ENCODE data around the gene TM6SF1.
"Not testable (repeated sequence)": the region's sequence is repeated elsewhere in the genome, so short reads cannot be mapped to it uniquely, and the experiment has no call there.

The TM6SF1 gene

GRCh38 chr15:83088876-83089275 is 18.6 kb upstream of the TM6SF1 start:
- no peak for DNase-seq (ENCODE audit: low read depth in 2 of 2)

DNA sequence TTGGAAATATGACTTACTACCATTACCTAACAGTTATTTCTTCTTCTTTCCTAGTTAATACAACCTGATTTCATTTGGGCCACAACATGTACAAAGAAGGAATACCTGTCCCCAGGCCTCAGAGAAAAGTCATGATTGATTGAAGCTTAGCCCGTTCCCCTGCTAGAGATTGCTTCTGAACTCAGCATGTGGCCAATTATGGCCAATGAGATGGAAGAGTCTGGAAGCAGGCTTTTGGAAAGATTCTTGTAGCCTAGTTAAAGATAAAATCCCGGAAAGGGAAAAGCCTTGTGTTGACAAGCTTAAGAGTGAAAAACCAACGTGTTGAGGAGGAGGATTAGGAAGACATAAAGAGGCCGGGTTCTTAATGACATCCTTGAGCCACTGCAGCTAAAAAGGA is 17.0 kb upstream of the TM6SF1 start:
- DNase-seq (ENCODE audit: low read depth in 2 of 2): no peak

DNA sequence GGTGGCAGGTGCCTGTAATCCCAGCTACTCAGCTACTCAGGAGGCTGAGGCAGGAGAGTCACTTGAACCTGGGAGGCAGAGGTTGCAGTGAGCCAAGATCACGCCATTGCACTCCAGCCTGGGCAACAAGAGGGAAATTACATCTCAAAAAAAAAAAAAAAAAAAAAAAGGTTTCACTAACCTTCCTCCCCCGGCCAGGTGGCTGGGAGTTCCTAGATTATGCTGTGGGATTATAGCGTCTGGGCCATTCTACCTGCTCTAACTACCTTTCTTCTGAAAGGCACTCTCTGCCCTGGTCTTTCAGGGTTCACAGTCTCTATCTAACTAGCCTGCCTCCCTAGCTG is 15.5 kb upstream of the TM6SF1 start:
- not testable (repeated sequence) for DNase-seq (ENCODE audit: low read depth in 2 of 2)

DNA sequence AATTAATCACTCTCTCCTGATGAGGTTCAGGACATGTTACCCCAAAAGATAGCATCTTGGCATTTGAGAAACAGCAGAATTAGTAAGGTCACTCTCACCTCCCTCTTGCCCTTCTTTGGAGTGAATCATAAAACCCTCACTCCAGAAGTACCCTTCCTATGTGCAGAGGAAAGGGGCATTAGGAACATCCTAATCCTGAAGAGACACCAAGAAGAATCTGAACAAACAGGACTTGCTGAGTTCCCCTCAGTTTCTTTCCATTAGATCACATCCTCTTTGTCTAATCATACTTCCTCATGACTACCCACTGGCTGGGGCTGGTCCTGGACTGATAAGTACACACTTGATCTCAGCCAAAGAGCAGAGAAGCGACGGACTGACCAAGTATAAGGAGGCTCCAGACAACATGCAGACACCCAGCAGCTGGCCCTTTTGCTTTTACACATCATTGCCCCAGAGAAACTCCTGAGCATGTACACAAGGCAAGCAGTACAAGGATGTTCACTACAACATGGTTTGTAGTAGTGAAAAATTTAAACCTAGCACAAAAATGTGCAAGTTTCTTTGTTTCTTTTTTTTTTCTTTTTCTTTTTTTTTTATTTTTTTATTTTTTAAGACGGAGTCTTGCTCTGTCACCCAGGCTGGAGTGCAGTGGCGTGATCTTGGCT is 15.0 kb upstream of the TM6SF1 start:
- no peak for DNase-seq (ENCODE audit: low read depth in 2 of 2)

DNA sequence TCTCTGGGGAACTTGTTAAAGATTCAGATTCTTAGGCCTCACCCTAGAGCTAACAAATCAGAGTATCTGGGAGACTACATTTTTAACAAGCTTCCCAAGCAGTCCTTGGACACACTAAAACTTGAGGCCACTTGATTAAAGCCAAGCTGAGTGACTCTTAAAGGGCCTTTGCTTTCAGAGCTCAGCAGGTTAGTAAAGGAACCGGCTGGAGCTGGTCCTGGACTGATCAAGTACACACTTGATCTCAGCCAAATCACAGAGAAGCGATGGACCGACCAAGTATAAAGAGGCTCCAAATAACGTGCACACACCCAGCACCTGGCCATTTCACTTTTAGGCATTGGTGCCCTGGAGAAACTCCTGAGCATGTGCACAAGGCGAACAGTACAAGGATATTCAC is 12.9 kb upstream of the TM6SF1 start:
- DNase-seq (ENCODE audit: low read depth in 2 of 2): no peak

DNA sequence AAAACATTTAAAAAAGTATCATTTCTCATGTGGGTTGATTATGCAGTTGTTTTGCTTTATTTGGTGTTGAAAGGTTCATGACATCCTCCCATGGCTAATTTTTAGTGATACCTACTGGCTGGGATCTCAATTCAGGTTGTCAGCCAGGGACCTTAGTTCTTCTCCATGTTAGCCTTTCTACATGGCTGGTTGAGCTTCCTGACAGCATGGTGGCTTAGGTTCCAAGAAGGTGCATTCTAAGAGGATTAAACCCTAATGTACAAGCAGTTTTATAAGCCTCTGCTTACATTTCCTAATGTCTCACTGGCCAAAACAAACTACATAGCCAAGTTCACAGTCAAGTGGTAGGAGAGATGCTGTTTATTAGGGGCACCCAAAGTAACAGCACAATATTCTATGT is 9.4 kb upstream of the TM6SF1 start:
- no peak for DNase-seq (ENCODE audit: low read depth in 2 of 2)

GRCh38 chr15:83099290-83099689 is 8.2 kb upstream of the TM6SF1 start:
- DNase-seq (ENCODE audit: low read depth in 2 of 2): no peak

GRCh38 chr15:83100097-83100646 is 7.3 kb upstream of the TM6SF1 start:
- no peak for DNase-seq (ENCODE audit: low read depth in 2 of 2)

- no peak for DNase-seq (ENCODE audit: low read depth in 2 of 2)
These were observed 5.1 kb upstream of the TM6SF1 start for GRCh38 chr15:83102346-83102745.

- no peak for DNase-seq (ENCODE audit: low read depth in 2 of 2)
These were observed 3.3 kb upstream of the TM6SF1 start for GRCh38 chr15:83104141-83104540.

DNA sequence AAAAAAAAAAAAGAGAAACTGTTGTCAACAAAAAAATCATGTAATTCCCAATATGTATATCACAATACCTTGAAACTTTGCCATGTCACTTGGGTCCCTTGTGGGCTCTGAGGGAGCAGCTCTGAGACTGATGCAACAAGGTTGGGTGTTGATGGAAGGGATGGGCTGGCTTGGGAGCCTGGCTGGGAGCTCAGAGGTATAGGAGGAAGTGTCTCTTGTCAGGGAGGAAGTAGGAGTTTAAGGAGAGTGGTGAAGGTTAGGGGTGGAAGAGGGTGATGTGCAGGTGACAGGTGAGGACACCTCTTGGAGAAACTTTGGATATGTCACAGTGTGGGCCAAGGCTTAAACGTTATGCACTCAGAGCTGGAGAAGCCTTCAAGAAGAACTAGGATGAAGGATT is 2.0 kb upstream of the TM6SF1 start:
- no peak for DNase-seq (ENCODE audit: low read depth in 2 of 2)

DNA sequence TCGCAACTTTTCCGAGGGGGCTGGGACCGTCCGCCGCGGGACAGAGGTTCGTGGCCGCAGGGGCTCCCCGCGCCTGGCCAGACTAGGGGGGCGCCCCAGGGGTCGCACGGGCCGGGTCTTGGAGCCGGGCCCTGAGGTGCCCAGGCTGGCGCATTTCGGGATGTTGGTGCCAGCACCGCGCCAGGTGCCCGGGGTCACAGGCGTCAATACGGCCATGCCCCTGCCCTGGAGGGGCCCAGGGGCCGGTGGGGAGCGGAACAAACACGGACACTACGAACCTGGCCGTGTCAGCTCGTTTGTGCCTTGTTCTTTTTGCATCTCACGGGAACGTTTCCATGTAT is 366 bp downstream of the TM6SF1 start:
- DNase-seq (ENCODE audit: low read depth in 2 of 2): no peak

GRCh38 chr15:83108266-83109219 is 1.1 kb downstream of the TM6SF1 start:
- DNase-seq (ENCODE audit: low read depth in 2 of 2): no peak

DNA sequence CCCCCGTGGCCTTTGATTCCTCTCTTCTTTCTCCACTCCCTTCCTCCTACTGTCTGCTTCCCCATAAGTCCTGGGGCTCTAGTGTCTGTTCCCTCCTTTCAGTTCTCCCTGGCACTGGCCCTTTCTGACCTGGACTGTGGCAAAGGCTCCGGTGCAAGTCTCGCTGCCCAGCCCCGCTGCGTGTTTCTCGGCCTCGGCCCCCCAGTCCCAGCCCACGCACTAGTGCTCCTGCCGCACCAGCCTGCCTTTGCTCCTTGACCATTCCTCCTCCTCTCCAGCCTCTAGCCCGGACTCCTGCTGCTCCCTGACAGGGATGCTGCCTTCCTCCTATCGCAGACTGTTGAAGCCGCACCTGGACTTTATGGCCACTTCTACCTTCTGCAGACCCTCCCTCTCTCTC is 2.1 kb downstream of the TM6SF1 start:
- DNase-seq (ENCODE audit: low read depth in 2 of 2): no peak

- DNase-seq (ENCODE audit: low read depth in 2 of 2): no peak
These were observed 2.9 kb downstream of the TM6SF1 start for GRCh38 chr15:83110381-83110780.

GRCh38 chr15:83111149-83111548 is 3.7 kb downstream of the TM6SF1 start:
- DNase-seq (ENCODE audit: low read depth in 2 of 2): no peak

DNA sequence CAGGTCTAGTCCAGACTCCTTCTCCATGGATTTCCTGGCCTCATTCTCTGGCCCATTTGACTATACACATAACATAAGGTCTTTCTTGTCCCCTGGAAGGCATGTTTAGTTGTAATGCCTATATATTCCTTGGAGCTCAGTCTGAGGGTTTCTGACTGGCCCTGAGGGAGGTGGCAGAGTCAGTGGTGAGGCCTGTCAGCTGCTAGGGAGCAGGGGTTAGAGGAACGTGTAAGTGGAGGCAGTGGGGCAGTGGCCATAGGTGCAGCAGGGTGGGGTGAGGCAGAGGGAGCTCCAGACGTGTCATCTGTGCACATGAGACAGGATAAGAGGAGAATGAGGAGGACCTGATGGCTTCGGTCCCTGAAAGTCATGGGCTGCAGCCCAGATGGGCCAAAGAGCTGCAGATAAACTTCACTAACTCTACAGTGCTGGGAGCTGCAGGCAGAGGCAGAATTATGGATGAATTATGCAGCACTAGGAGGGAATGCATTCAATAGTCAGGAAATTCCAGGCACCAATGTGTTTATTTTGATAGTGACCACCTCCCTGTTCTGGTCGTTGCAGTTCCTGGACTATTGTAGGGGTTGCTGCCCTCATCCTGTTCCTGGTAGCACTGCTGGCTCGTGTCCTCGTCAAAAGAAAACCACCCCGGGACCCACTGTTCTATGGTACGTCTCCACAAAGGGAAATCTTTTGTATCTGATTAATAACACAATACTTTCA is 4.9 kb downstream of the TM6SF1 start:
- no peak for DNase-seq (ENCODE audit: low read depth in 2 of 2)

DNA sequence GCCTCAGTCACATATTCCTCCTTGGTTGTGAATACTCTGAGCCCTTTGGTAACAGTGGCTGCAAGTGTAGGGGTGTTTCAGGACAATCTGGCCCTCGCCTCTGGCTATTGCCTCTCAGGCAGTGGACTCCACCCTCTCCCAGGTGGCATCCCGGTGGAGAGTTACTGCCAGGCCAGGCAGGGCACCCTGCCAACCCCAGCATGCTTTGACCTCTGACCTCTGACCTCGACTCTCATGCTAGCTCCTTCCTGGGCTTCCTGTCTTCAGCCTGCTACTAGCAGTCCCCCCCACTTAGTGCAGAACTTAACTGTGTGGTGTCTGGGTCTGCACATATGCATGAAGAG is 5.5 kb downstream of the TM6SF1 start:
- no peak for DNase-seq (ENCODE audit: low read depth in 2 of 2)

DNA sequence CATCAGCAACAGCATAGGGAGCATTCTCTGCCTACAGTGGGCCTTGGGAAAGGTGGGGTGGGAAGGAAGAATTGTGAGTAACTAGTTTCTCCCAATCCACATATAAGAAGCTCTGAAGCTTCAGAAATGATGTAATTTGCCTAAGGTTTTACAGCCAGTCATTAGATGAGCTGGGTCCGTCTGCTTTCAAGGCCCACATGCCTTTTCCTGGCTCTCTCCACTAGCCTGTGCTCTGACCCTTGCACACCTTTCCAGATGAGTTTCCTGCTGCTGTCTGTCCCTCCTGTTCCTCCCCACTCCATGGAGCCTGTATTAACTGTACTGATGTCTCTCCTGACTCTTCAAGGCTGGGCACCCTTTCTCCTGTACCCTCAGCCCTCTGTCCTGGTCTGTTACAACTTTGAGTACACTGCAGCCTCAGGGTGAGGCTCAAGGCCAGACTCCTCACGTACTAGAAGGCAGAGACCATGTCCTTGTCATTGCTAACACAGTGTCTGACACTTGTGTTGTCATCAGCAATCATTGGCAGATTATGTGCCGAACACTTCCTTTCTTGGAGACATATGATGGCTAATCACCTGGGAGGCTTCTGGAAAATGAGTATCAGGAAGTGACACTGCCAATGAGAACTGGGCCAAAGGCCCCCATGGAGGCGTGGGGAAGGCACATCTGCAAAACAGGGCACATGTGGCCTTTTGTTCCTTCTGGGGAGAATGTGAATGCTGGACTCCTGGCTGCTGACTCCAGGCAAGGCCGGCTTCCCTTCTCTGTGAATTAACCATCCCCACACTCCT is 6.6 kb downstream of the TM6SF1 start:
- DNase-seq (ENCODE audit: low read depth in 2 of 2): no peak

DNA sequence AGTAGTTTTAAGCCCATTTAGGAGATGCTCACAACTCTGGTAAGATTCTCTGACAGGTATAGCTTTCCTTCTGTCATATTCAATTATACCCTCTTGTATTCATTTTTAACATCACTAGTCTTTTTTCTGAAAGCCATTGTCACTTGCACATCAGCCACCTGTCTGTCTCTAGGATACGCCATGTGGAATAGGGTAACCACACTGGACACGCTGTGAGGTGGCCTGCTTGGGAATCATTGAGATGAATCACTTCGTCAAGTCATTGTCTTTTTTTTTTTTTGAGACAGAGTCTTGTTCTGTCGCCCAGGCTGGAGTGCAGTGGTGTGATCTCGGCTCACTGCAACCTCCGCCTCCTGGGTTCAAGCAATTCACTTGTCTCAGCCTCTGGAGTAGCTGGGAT is 7.4 kb downstream of the TM6SF1 start:
- no peak for DNase-seq (ENCODE audit: low read depth in 2 of 2)

GRCh38 chr15:83115410-83115809 is 8.0 kb downstream of the TM6SF1 start:
- no peak for DNase-seq (ENCODE audit: low read depth in 2 of 2)
